HG03565 (cell line): Measurements from ENCODE around the gene OPRPN.

Experiments used
- ATAC-seq: cut with Tn5 transposase; IDR thresholded peaks from one replicate; pipeline ENCODE4 v1.9.1; 2021; ENCODE audit warnings: mild to moderate bottlenecking, moderate library complexity; ENCODE audit not compliant: unreplicated experiment

The OPRPN gene

GRCh38 chr4:70397580-70397979 is at the start of gene OPRPN:
OPRPN (plus strand) TSS chr4:70397940; CDS start chr4:70399286, 1,346 bp downstream.
- ATAC-seq = no peak

- ATAC-seq = no peak
Measured at GRCh38 chr4:70356185-70356584, 41.6 kb upstream of the OPRPN start.

GRCh38 chr4:70359115-70359661 is 38.6 kb upstream of the OPRPN start:
- ATAC-seq = no peak

- ATAC-seq = no peak
Measured at GRCh38 chr4:70360460-70360859, 37.3 kb upstream of the OPRPN start, which contains the start of gene SMR3A. SMR3A (plus strand) TSS chr4:70360760; CDS start chr4:70362116, 1,356 bp downstream.

GRCh38 chr4:70364002-70364401 is 33.7 kb upstream of the OPRPN start:
- no peak for ATAC-seq

- ATAC-seq = no peak
Measured at GRCh38 chr4:70365479-70365878, 32.3 kb upstream of the OPRPN start.

- ATAC-seq = no peak
Measured at GRCh38 chr4:70367813-70368212, 29.9 kb upstream of the OPRPN start.

- no peak for ATAC-seq
Measured at GRCh38 chr4:70371987-70372386, 25.8 kb upstream of the OPRPN start.

- no peak for ATAC-seq
Measured at GRCh38 chr4:70372760-70373159, 25.0 kb upstream of the OPRPN start.

GRCh38 chr4:70380578-70380977 is 17.2 kb upstream of the OPRPN start:
- no peak for ATAC-seq

GRCh38 chr4:70382691-70383181 is 15.0 kb upstream of the OPRPN start, which contains the start of gene SMR3B:
SMR3B (plus strand) TSS chr4:70383131; CDS start chr4:70384511, 1,380 bp downstream.
- ATAC-seq = no peak

GRCh38 chr4:70392057-70392776 is 5.5 kb upstream of the OPRPN start:
- ATAC-seq = peak; percentile 55

- no peak for ATAC-seq
Measured at GRCh38 chr4:70399319-70399718, 1.6 kb downstream of the OPRPN start.

GRCh38 chr4:70402762-70403161 is 5.0 kb downstream of the OPRPN start:
- no peak for ATAC-seq

- no peak for ATAC-seq
Measured at GRCh38 chr4:70405765-70406164, 8.0 kb downstream of the OPRPN start.

- ATAC-seq = no peak
Measured at GRCh38 chr4:70425306-70425705, 27.6 kb downstream of the OPRPN start.

- ATAC-seq = no peak
Measured at GRCh38 chr4:70426789-70427188, 29.0 kb downstream of the OPRPN start.

- ATAC-seq = no peak
Measured at GRCh38 chr4:70437197-70437596, 39.5 kb downstream of the OPRPN start.

- no peak for ATAC-seq
Measured at GRCh38 chr4:70442474-70442873, 44.7 kb downstream of the OPRPN start.

- no peak for ATAC-seq
Measured at GRCh38 chr4:70443329-70443728, 45.6 kb downstream of the OPRPN start.

GRCh38 chr4:70449220-70449619 is 51.5 kb downstream of the OPRPN start:
- peak; percentile 87 for ATAC-seq

GRCh38 chr4:70452946-70453345 is 55.2 kb downstream of the OPRPN start:
- no peak for ATAC-seq
